Adrenal gland (tissue), 12 donors: Measurements from ENCODE around the gene BCAS3. TPM values are rescaled to one million over a fixed set of nuclear protein-coding genes. Genes with fewer than 3 reads are reported as not detected.

Source experiments
- DNase-seq, 7 donors: peaks; one replicate each; pipeline ENCODE4 v3.0.0-alpha.2; 2019 to 2020
- H3K27ac ChIP-seq, 5 donors: fragments of 200-600 bp; sonication (generic) in 4 of 5; 1 replicate in 3 of 5; 2 replicates in 2 of 5; pipeline versions ENCODE4 v1.5.1 to v1.8.0; 2016 to 2020; ENCODE audit warnings: mild to moderate bottlenecking in 1 of 5
- H3K27me3 ChIP-seq: fragments of 200-600 bp; 2 replicates; pipeline ENCODE4 v1.8.0; 2021
- H3K36me3 ChIP-seq, 2 donors: fragments of 200-600 bp; replicated peaks in 1 of 2; 1 replicate in 1 of 2; 2 replicates in 1 of 2; pipeline versions ENCODE4 v1.5.1 to v1.8.0; 2018 to 2022
- H3K4me1 ChIP-seq, 2 donors: fragments of 200-600 bp; replicated peaks in 1 of 2; 1 replicate in 1 of 2; 2 replicates in 1 of 2; pipeline versions ENCODE4 v1.5.1 to v1.8.0; 2018 to 2021
- H3K4me3 ChIP-seq, 4 donors: fragments of 200-600 bp; sonication (generic) in 3 of 4; one replicate each; pipeline ENCODE4 v1.5.1; 2016 to 2018
- H3K9me3 ChIP-seq, 3 donors: fragments of 200-600 bp; sonication (generic) in 1 of 3; replicated peaks in 1 of 3; 1 replicate in 2 of 3; 2 replicates in 1 of 3; pipeline versions ENCODE4 v1.5.1 to v1.8.0; 2016 to 2021
- CTCF ChIP-seq, 6 experiments: fragments of 450-650 bp in 4 of 6; fragments of 200-600 bp in 2 of 6; sonication (generic) in 1 of 6; IDR thresholded peaks; 1 replicate in 5 of 6; 2 replicates in 1 of 6; pipeline versions ENCODE4 v1.5.1 to v1.8.0; 2016 to 2021; ENCODE audit warnings: antibody characterized with exemption in 6 of 6, mild to moderate bottlenecking in 2 of 6, moderate library complexity in 1 of 6
- POLR2A ChIP-seq, 2 donors: fragments of 450-650 bp; IDR thresholded peaks; one replicate each; pipeline ENCODE4 v1.6.1; 2017; ENCODE audit warnings: antibody characterized with exemption in 2 of 2, mild to moderate bottlenecking in 2 of 2, moderate library complexity in 1 of 2
- WGBS, 4 donors: extraction: QIAGEN DNeasy Blood & Tissue Kit in 2 of 4; methylation state at CpG; one replicate each; pipeline versions ENCODE4 v1.1.5 to v1.1.7; 2013 to 2017; 5-methylcytosine and 5-hydroxymethylcytosine counted together
- intact Hi-C, 2 donors: fragments of 100-400 bp; cut with DNase I; formaldehyde crosslinking; loops; one replicate each; pipeline versions ENCODE4 v1.14.1 to v1.15.0; 2022 to 2023
- polyA plus RNA-seq, 3 donors: library from polyadenylated mRNA; stranded (reverse); fragments of 200-250 nt in 2 of 3; fragments of 350-450 nt in 1 of 3; fragmentation: Illumina TruSeq in 1 of 3; extraction: RNeasy Lipid Tissue Mini Kit (QIAGEN cat#74804) in 1 of 3; gene quantifications; one replicate each; pipeline ENCODE4 v1.2.3, GENCODE V29; 2013 to 2014
- total RNA-seq, 9 donors: library from RNA; depleted of rRNA in 4 of 9; stranded (reverse); fragments of >200 nt in 4 of 9; fragments of 120-200 nt in 1 of 9; fragmentation: NEBNext Ultra II Directional in 1 of 9; extraction: Animal tissue kit (Norgen Biotek cat#: 25700) in 1 of 9; gene quantifications; one replicate each; pipeline versions ENCODE4 v1.1.0 to v1.2.4, GENCODE V29; 2013 to 2023
- donor health status: healthy with polysubstance abuse.
- donor health status: Bipolar disorder and iron deficiency.
- donor health status: DM: yes; HTN: yes; CAD: no.
- donor health status: DM: no; HTN: no; CAD: no.
- donor health status: DM: no; HTN: no; CAD: no.
- donor health status: DM: yes; HTN: yes; CAD: no.

BCAS3 gene
- total and polyA plus RNA-seq, 12 donors = 9.4 to 105 (median 29.0) TPM

- intact Hi-C loops = no loop called here
- no peak overlapping the region for H3K27ac ChIP-seq
- H3K4me1 ChIP-seq = no peaks in the 10 kb centered on the region
- no peaks in the 10 kb centered on the region for H3K9me3 ChIP-seq
- no peak overlapping the region for H3K4me3 ChIP-seq
- no peaks in the 10 kb centered on the region for H3K27me3 ChIP-seq
- TF ChIP-seq POLR2A (IDR thresholded peaks at IDR 0.05) (no peak), CTCF (IDR thresholded peaks at IDR 0.05) (no peak)
- H3K36me3 ChIP-seq = no peaks in the 10 kb centered on the region
- DNase-seq = no peak
- 88 to 100% (median 91%) methylated on average over 6 of the region's 6 CpGs for WGBS, 4 donors
Measured at GRCh38 chr17:61345061-61345460, 667.4 kb downstream of the BCAS3 start.

- no peaks in the 10 kb centered on the region for H3K9me3 ChIP-seq
- H3K27ac ChIP-seq = no peak overlapping the region
- no peak for DNase-seq
- 74 to 79% (median 78%) methylated on average over 7 of the region's 7 CpGs for WGBS, 4 donors
- no peaks in the 10 kb centered on the region for H3K27me3 ChIP-seq
- H3K36me3 ChIP-seq = no peaks in the 10 kb centered on the region
- TF ChIP-seq POLR2A (IDR thresholded peaks at IDR 0.05) (no peak), CTCF (IDR thresholded peaks at IDR 0.05) (no peak)
- no peak overlapping the region for H3K4me3 ChIP-seq
- intact Hi-C loops = no loop called here
- H3K4me1 ChIP-seq = no peaks in the 10 kb centered on the region
Measured at GRCh38 chr17:61345825-61346666, 668.4 kb downstream of the BCAS3 start.

DNA sequence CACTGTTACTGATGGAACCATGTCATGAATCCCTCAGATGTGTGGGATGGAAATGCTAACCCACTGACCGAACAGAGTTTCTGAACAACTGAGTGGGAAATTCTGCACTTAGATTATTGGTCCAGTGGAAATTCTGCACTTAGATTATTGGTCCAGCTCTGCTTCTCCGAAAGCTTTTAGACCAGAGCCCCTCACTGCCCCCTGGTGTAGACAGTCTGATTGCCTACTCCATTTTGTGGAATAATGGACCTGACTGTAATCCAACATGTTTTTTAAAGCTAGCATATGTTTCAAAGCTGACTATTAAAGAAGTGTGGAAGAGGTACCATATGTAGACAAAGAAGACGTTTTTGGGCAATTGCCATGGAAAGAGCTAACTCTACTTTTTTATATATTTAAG lies 671.7 kb downstream of the BCAS3 start:
- Histone ChIP-seq H3K9me3 (no peaks in the 10 kb centered on the region), H3K4me3 (no peak overlapping the region), H3K27me3 (no peaks in the 10 kb centered on the region), H3K4me1 (no peaks in the 10 kb centered on the region), H3K36me3 (no peaks in the 10 kb centered on the region), H3K27ac (no peak overlapping the region)
- DNase-seq = no peak
- 89 to 95% (median 92%) methylated on average over 3 of the region's 3 CpGs for WGBS, 4 donors
- TF ChIP-seq CTCF (IDR thresholded peaks at IDR 0.05) (peak in 1 of 6 experiments; percentile 15), POLR2A (IDR thresholded peaks at IDR 0.05) (no peak)
- intact Hi-C loops = no loop called here

GRCh38 chr17:61351745-61352407 lies 674.2 kb downstream of the BCAS3 start:
- H3K4me3 ChIP-seq = no peak overlapping the region
- TF ChIP-seq POLR2A (IDR thresholded peaks at IDR 0.05) (no peak), CTCF (IDR thresholded peaks at IDR 0.05) (no peak)
- no peaks in the 10 kb centered on the region for H3K27me3 ChIP-seq
- H3K27ac ChIP-seq = no peak overlapping the region
- 80 to 93% (median 85%) methylated on average over 5 of the region's 5 CpGs for WGBS, 4 donors
- H3K4me1 ChIP-seq = no peaks in the 10 kb centered on the region
- no peaks in the 10 kb centered on the region for H3K9me3 ChIP-seq
- H3K36me3 ChIP-seq = no peaks in the 10 kb centered on the region
- no peak for DNase-seq
- intact Hi-C loops = no loop called here
